GM21390 (cell line): ENCODE measurements around the gene UNC5C.

Source experiments
- ATAC-seq: cut with Tn5 transposase; IDR thresholded peaks from one replicate; pipeline ENCODE4 v1.9.1; 2021; ENCODE audit not compliant: unreplicated experiment

UNC5C gene

DNA sequence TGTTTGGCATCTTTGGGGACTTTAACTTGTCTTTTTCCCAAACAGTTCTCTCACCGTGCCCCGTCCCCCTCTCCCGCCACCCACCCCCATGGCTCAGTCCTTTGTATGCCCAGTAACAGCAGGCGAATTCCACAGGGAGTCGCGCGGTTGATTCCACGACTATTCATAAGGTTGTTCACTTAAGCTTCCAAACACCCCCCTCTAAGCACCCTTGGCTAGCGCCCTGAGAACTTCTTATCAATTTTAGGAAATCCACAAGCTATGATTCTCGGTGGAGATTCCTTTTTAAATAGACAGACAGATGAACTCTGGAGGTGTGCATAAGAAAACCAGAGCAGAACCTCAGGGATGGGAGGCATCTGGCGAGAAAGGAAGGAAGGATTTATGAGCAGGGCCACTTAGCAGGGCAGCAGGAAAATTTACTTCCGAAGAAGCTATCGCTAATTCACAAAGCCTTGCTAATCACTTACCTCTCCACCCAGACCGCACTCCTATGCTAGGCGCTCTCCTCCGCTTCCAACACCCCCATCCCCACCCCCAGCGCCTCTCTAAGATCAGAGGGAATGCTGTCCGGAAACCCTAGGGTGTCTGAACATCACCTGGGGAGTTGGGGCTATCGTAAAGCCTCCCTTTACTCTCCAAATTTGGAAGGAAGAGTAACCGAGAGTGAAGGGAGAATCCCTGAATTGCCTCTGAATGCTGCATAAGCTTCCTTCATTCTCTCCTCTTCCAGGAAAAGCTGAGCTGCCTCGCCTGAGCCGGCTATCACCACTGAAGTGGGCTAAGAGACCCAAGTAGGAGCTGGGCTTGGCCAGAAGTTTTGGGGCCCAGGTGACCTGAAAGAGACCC is 1.7 kb downstream of the UNC5C start:
- ATAC-seq: no peak

GRCh38 chr4:95546221-95546620 is 2.6 kb downstream of the UNC5C start:
- no peak for ATAC-seq

DNA sequence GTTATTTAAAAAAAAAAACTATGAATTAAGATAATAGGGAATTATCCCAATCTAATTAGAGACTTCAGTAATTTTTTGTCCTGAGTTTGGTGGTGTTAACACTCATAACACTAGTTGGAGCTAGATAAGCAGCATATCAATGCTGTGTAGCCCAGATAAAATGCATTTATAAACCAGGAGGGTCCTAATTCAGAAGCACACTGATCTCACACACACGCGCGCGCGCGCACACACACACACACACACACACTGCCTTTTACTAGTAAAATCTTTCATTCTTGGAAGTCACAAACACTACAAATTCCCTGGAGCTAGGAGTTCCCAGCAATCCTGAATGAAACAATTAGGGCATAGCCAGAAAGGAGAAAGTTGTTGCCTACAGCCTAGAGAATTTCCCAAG is 3.2 kb downstream of the UNC5C start:
- no peak for ATAC-seq

- no peak for ATAC-seq
Measured at GRCh38 chr4:95544113-95545103, 4.4 kb downstream of the UNC5C start.

- no peak for ATAC-seq
Measured at GRCh38 chr4:95541889-95542607, 6.7 kb downstream of the UNC5C start.

- ATAC-seq: no peak
Measured at GRCh38 chr4:95541094-95541493, 7.7 kb downstream of the UNC5C start.

DNA sequence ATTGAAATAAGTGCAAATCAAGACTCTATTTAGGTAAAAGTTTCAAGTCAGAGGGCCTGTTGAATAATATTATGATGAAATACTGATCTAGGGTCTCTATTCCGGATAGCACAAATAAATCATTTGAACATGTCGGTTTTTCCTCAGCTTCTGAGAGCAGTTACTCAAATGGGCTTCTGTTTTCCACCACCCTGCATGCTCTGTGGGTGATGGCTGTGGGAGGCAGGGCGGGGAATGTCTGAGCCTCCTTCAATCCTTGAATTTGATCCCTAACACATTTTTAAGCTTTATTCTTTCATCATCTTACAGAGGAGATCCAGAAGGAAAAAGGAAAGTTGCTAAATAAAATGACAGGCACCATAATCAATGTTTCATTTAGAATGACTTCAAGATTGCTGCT is 8.5 kb downstream of the UNC5C start:
- ATAC-seq: no peak

DNA sequence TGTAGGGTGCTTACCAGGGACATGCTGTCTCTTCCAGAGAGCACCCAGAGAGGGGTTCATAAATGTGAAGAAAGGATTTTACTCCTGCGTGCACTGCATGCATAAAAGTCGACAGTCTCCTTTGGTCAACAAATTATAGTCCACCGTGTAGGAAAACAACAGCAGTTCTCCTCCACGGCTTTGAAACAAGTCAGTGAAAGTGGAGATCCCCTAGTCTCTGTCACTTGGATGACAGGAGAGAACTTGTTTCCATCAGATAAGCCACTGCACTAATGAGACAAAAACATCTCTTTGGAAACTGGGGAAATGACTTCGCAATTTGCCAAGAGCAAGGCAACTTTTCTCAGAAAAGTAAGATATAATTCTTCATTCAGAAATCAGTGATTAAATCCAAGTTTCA is 9.7 kb downstream of the UNC5C start:
- ATAC-seq: no peak

GRCh38 chr4:95537863-95538488 is 10.8 kb downstream of the UNC5C start:
- no peak for ATAC-seq

- ATAC-seq: no peak
Measured at GRCh38 chr4:95537191-95537590, 11.6 kb downstream of the UNC5C start.

- ATAC-seq: no peak
Measured at GRCh38 chr4:95536650-95537049, 12.1 kb downstream of the UNC5C start.

GRCh38 chr4:95535180-95535579 is 13.6 kb downstream of the UNC5C start:
- ATAC-seq: no peak

GRCh38 chr4:95534032-95534431 is 14.7 kb downstream of the UNC5C start:
- ATAC-seq: no peak

GRCh38 chr4:95533254-95533653 is 15.5 kb downstream of the UNC5C start:
- ATAC-seq: no peak

DNA sequence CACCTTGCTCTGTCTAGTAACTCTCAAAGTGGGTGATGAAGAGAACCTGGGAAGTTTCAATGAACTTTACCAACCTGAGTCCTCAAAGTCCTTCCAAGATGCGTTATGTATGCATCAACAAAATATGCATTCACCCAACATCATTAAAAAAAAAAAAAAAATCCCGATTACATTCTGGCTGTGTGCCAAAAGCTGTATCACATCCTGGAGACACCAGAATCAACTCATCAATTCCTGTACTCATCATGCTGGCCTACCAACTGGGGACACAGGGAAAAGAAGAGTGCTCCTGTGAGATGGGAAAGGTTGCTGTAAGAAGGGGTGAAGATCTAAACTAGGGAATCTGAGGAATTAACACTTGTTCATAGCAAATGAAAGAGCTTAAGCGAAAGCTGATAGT is 16.5 kb downstream of the UNC5C start:
- no peak for ATAC-seq

DNA sequence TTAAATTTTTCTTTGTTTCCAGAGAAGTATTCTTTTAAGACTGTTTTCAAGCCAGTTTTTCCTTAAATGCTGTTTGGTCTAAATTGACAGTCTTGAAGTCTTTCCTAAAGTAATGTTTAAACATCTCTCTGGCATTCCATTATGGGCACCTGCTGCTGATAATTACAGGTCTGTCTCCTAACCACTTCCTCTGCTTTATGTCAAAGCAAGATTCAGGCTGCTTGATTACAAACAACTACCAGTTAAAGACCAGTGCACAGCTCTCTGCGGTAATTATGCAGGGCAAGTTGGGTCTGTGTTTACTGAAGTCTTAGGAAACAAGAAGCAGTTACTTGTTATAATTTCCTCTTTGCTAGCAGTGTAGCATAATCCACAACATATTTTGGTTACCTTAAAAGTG is 17.6 kb downstream of the UNC5C start:
- no peak for ATAC-seq

DNA sequence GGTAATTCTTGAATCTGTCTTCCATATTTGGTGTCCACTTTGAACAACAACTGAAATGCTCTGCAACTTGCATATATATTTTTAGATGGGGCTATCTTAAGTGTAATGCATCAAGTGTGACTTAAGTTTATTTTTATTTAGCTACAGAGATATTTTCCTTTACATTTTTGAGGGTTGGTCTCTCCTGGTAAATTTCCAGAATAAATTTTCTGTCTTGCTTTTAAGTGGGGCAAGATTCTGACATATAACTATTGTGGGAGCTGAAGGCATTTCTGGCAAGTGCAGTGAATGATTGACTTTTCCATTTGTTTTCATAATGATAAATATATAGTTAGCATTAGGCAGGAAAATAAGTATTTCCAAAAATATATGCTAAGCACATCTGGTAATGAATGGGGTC is 18.8 kb downstream of the UNC5C start:
- no peak for ATAC-seq

DNA sequence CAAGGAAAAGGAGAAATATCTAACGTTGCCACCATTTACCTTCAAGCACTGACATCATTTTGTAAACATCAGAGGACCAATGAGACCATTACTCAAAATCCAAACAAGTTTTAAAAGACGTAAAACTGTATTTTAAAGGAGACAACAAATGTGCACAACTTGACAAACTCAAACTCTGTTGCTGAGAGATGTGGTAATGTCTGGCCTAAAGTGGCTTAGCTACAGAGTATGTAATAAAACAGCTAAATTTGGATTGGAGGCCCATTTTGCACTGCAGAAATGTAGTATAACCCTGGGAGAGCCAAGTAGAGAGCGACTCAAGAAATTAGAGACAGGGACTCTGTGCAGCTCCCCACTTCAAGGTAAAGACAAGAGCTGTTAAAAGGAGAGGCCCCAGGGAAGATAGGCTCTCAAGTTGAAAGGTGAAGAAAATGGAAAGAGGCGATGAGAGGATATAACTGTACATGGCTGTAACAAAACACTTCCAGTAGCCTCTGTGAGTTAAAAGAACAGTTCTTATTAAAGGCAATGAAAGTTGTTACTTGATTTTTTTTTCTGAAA is 20.3 kb downstream of the UNC5C start:
- ATAC-seq: no peak

DNA sequence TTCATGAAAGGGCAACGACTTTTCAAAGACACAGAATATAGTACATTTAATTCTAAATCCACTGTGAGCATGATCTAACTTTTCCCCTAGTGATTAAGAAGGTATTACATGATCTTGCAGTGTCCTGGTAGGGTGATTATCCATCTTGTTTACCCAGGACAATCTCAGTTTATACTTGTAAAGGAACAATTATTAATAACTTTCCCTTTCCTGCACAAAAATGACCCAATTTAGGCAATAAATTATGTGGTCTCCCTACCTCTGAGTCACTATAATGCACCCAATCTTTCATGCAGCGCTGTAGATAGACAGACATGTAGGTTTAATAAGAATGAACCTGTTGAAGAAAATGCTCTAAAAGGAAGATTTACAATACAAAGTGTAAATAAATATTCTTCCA is 22.7 kb downstream of the UNC5C start:
- ATAC-seq: no peak

- no peak for ATAC-seq
Measured at GRCh38 chr4:95524729-95525128, 24.0 kb downstream of the UNC5C start.

GRCh38 chr4:95524184-95524583 is 24.6 kb downstream of the UNC5C start:
- no peak for ATAC-seq
